ENCODE data around the gene ASPG. TPM values are rescaled to one million over a fixed set of nuclear protein-coding genes. Genes with fewer than 3 reads are reported as not detected.
"Not testable (repeated sequence)": the region's sequence is repeated elsewhere in the genome, so short reads cannot be mapped to it uniquely, and the experiment has no call there.

ASPG gene
- total RNA-seq, 1 experiment from 2014 or later: not detected

GRCh38 chr14:104152246-104152575 lies 66.7 kb downstream of the ASPG start:
- CTCF ChIA-PET: no interaction called here

GRCh38 chr14:104152686-104153393 lies 67.3 kb downstream of the ASPG start:
- Histone ChIP-seq H3K9me3 (ENCODE audit: insufficient read depth, low read depth) (no peaks in the 10 kb centered on the region), H3F3A (ENCODE audit: insufficient read depth, low read depth) (no peaks in the 10 kb centered on the region), H3K9me2 (ENCODE audit: insufficient read depth) (no peaks in the 10 kb centered on the region), H3K27ac (no peak overlapping the region), H3K36me3 (ENCODE audit: low read depth) (no peaks in the 10 kb centered on the region), H3K79me2 (ENCODE audit: low read depth) (no peaks in the 10 kb centered on the region), H3K27me3 (ENCODE audit: insufficient read depth, low read depth) (peaks cover 50% of the 10 kb centered on the region), H3K4me1 (replicated peaks; ENCODE audit: insufficient read depth) (no peaks in the 10 kb centered on the region), H3K4me3 (no peak overlapping the region), H4K20me1 (ENCODE audit: insufficient read depth) (no peaks in the 10 kb centered on the region), H3K4me2 (no peak overlapping the region), H2AFZ (no peak overlapping the region)
- intact Hi-C loops (cut with micrococcal nuclease; ENCODE audit: unreplicated experiment): no loop called here
- ChIA-PET CTCF (no interaction called here), POLR2A (ENCODE audit: unreplicated experiment) (no interaction called here)
- BruUV-seq (replicated peaks): no TSS peak
- no peak for TF ChIP-seq EZH2 (IDR thresholded peaks at IDR 0.05; ENCODE audit: low read depth)
- TF ChIP-seq CTCF (conservative IDR thresholded peaks at IDR 0.05): no peak
- DNase-seq: no peak

More at GRCh38 chr14:104152246-104152575, 66.7 kb downstream of the ASPG start:
- TF ChIP-seq CTCF (conservative IDR thresholded peaks at IDR 0.05) (no peak), EZH2 (IDR thresholded peaks at IDR 0.05; ENCODE audit: low read depth) (no peak)
- H3K4me1 ChIP-seq (replicated peaks; ENCODE audit: insufficient read depth): no peaks in the 10 kb centered on the region
- intact Hi-C loops (cut with micrococcal nuclease; ENCODE audit: unreplicated experiment): no loop called here
- no peaks in the 10 kb centered on the region for H3F3A ChIP-seq (ENCODE audit: insufficient read depth, low read depth)
- no peak overlapping the region for H3K27ac ChIP-seq
- no peak overlapping the region for H3K4me3 ChIP-seq
- H4K20me1 ChIP-seq (ENCODE audit: insufficient read depth): no peaks in the 10 kb centered on the region
- no peaks in the 10 kb centered on the region for H3K9me3 ChIP-seq (ENCODE audit: insufficient read depth, low read depth)
- no TSS peak for BruUV-seq (replicated peaks)
- H3K4me2 ChIP-seq: no peak overlapping the region
- H3K9me2 ChIP-seq (ENCODE audit: insufficient read depth): no peaks in the 10 kb centered on the region
- H3K79me2 ChIP-seq (ENCODE audit: low read depth): no peaks in the 10 kb centered on the region
- H2AFZ ChIP-seq: no peak overlapping the region
- no peaks in the 10 kb centered on the region for H3K36me3 ChIP-seq (ENCODE audit: low read depth)
- peaks cover 51% of the 10 kb centered on the region for H3K27me3 ChIP-seq (ENCODE audit: insufficient read depth, low read depth)
- DNase-seq: no peak
- POLR2A ChIA-PET (ENCODE audit: unreplicated experiment): no interaction called here

- H3K4me2 ChIP-seq; H3K4me3 ChIP-seq; H3K79me2 ChIP-seq (ENCODE audit: low read depth); H3K9me3 ChIP-seq (ENCODE audit: insufficient read depth, low read depth); DNase-seq; H3K36me3 ChIP-seq (ENCODE audit: low read depth); H4K20me1 ChIP-seq (ENCODE audit: insufficient read depth); H3F3A ChIP-seq (ENCODE audit: insufficient read depth, low read depth); H2AFZ ChIP-seq; H3K4me1 ChIP-seq (replicated peaks; ENCODE audit: insufficient read depth); H3K27ac ChIP-seq; H3K9me2 ChIP-seq (ENCODE audit: insufficient read depth); POLR2A ChIA-PET (ENCODE audit: unreplicated experiment); CTCF ChIA-PET; BruUV-seq (replicated peaks); intact Hi-C loops (cut with micrococcal nuclease; ENCODE audit: unreplicated experiment): not testable (repeated sequence)
- H3K27me3 ChIP-seq (ENCODE audit: insufficient read depth, low read depth): peaks cover 50% of the 10 kb centered on the region
These were observed 67.9 kb downstream of the ASPG start for GRCh38 chr14:104153394-104153755.

- H3K27ac ChIP-seq: no peak overlapping the region
- no peaks in the 10 kb centered on the region for H3K79me2 ChIP-seq (ENCODE audit: low read depth)
- ChIA-PET POLR2A (ENCODE audit: unreplicated experiment) (no interaction called here), CTCF (no interaction called here)
- BruUV-seq (replicated peaks): no TSS peak
- H3K4me2 ChIP-seq: no peak overlapping the region
- peaks cover 54% of the 10 kb centered on the region for H3K27me3 ChIP-seq (ENCODE audit: insufficient read depth, low read depth)
- H3K9me3 ChIP-seq (ENCODE audit: insufficient read depth, low read depth): no peaks in the 10 kb centered on the region
- intact Hi-C loops (cut with micrococcal nuclease; ENCODE audit: unreplicated experiment): no loop called here
- H3K9me2 ChIP-seq (ENCODE audit: insufficient read depth): no peaks in the 10 kb centered on the region
- H3K4me1 ChIP-seq (replicated peaks; ENCODE audit: insufficient read depth): no peaks in the 10 kb centered on the region
- no peaks in the 10 kb centered on the region for H4K20me1 ChIP-seq (ENCODE audit: insufficient read depth)
- TF ChIP-seq CTCF (conservative IDR thresholded peaks at IDR 0.05) (no peak), EZH2 (IDR thresholded peaks at IDR 0.05; ENCODE audit: low read depth) (no peak)
- no peaks in the 10 kb centered on the region for H3K36me3 ChIP-seq (ENCODE audit: low read depth)
- no peak overlapping the region for H3K4me3 ChIP-seq
- no peaks in the 10 kb centered on the region for H3F3A ChIP-seq (ENCODE audit: insufficient read depth, low read depth)
- no peak for DNase-seq
- H2AFZ ChIP-seq: no peak overlapping the region
These were observed 68.7 kb downstream of the ASPG start for GRCh38 chr14:104154246-104154645.

Data from PC-9 (cell line).